ENCODE measurements around the gene CGB5.
"Not testable (repeated sequence)": the region's sequence is repeated elsewhere in the genome, so short reads cannot be mapped to it uniquely, and the experiment has no call there.

Gene CGB5

GRCh38 chr19:49020931-49021895, 22.4 kb upstream of the CGB5 start:
- DNase-seq (ENCODE audit: low read depth) = no peak

- DNase-seq (ENCODE audit: low read depth) = no peak
Measured at GRCh38 chr19:49022116-49022515, 21.5 kb upstream of the CGB5 start.

- DNase-seq (ENCODE audit: low read depth) = not testable (repeated sequence)
Measured at GRCh38 chr19:49024233-49024632, 19.4 kb upstream of the CGB5 start, which contains the start of gene CGB3. TSS of gene CGB3 (minus strand) at chr19:49024333. CDS start at chr19:49023971, 362 bp downstream.

GRCh38 chr19:49025088-49025487, 18.6 kb upstream of the CGB5 start:
- not testable (repeated sequence) for DNase-seq (ENCODE audit: low read depth)

GRCh38 chr19:49025599-49025998, 18.0 kb upstream of the CGB5 start:
- DNase-seq (ENCODE audit: low read depth) = not testable (repeated sequence)

- DNase-seq (ENCODE audit: low read depth) = not testable (repeated sequence)
Measured at GRCh38 chr19:49028686-49029085, 15.0 kb upstream of the CGB5 start.

GRCh38 chr19:49029749-49030148, 13.9 kb upstream of the CGB5 start:
- not testable (repeated sequence) for DNase-seq (ENCODE audit: low read depth)

GRCh38 chr19:49030323-49030722, 13.3 kb upstream of the CGB5 start:
- not testable (repeated sequence) for DNase-seq (ENCODE audit: low read depth)

GRCh38 chr19:49031642-49032301, 11.9 kb upstream of the CGB5 start, which contains the start of gene CGB2:
TSS of gene CGB2 (plus strand) at chr19:49031890. CDS start at chr19:49032096, 206 bp downstream.
- peak; percentile 80 for DNase-seq (ENCODE audit: low read depth)

GRCh38 chr19:49036815-49037214, 6.8 kb upstream of the CGB5 start, which contains the start of gene CGB1:
TSS of gene CGB1 (minus strand) at chr19:49036895. CDS start at chr19:49036711, 184 bp downstream.
- DNase-seq (ENCODE audit: low read depth) = peak; percentile 60

- DNase-seq (ENCODE audit: low read depth) = not testable (repeated sequence)
Measured at GRCh38 chr19:49038111-49038510, 5.5 kb upstream of the CGB5 start.

- not testable (repeated sequence) for DNase-seq (ENCODE audit: low read depth)
Measured at GRCh38 chr19:49038557-49039276, 4.9 kb upstream of the CGB5 start.

GRCh38 chr19:49039736-49040135, 3.9 kb upstream of the CGB5 start:
- DNase-seq (ENCODE audit: low read depth) = not testable (repeated sequence)

GRCh38 chr19:49042177-49042576, 1.5 kb upstream of the CGB5 start:
- no peak for DNase-seq (ENCODE audit: low read depth)

- not testable (repeated sequence) for DNase-seq (ENCODE audit: low read depth)
Measured at GRCh38 chr19:49042666-49043065, 982 bp upstream of the CGB5 start.

GRCh38 chr19:49049011-49049410, 5.4 kb downstream of the CGB5 start, which contains the start of gene CGB8:
TSS of gene CGB8 (minus strand) at chr19:49049111. CDS start at chr19:49048739, 372 bp downstream.
- not testable (repeated sequence) for DNase-seq (ENCODE audit: low read depth)

GRCh38 chr19:49049834-49050233, 6.2 kb downstream of the CGB5 start:
- not testable (repeated sequence) for DNase-seq (ENCODE audit: low read depth)

GRCh38 chr19:49050376-49051033, 6.9 kb downstream of the CGB5 start:
- not testable (repeated sequence) for DNase-seq (ENCODE audit: low read depth)

GRCh38 chr19:49056101-49056901, 12.7 kb downstream of the CGB5 start:
- peak; percentile 40 for DNase-seq (ENCODE audit: low read depth)

- DNase-seq (ENCODE audit: low read depth) = not testable (repeated sequence)
Measured at GRCh38 chr19:49056902-49057596, 13.4 kb downstream of the CGB5 start.

Data from activated T-cell treated with anti-CD3 and anti-CD28 coated beads for 48 hours (primary cell).